Astrocyte of the cerebellum (primary cell): Measurements from ENCODE around the gene WDR18.

ENCODE experiments used
- DNase-seq: peaks from one replicate; pipeline ENCODE4 v3.0.0-alpha.2; 2011; ENCODE audit warnings: low read depth
- H3K4me3 ChIP-seq: 2 replicates; pipeline ENCODE4 v1.5.1; 2011; ENCODE audit warnings: mild to moderate bottlenecking, low read depth, low read length, moderate library complexity
- CTCF ChIP-seq: IDR thresholded peaks from 2 replicates; pipeline ENCODE4 v1.5.1; 2012; ENCODE audit warnings: low read length, low read depth, moderate library complexity, mild to moderate bottlenecking; ENCODE audit errors: missing control alignments
- in situ Hi-C: cut with HindIII; loops from 2 replicates; pipeline ENCODE4 v1.10.0; 2017; ENCODE audit warnings: low sequenced_read_pairs

WDR18 gene

DNA sequence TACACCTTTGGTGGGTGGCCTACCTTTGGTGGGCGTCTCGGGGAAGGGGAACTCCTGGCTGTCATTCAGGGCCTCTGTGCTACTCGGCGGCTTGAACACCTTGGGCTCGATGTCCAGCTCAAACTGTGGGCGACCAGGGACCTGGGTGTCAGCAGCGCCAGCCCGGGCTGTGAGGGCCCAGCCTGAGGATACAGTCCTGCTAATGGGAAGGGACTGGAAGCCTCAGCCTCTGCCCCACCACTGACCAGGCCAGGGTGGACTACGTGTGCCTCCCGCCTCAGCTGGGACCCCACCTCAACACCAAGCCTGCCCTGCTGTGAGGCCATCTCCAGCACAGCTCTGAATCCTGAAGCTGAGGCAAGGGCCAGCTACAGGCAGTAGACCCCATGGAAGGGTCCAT, 29.1 kb downstream of the WDR18 start:
- DNase-seq: no peak
- in situ Hi-C loops: no loop called here
- TF ChIP-seq CTCF: no peak
- H3K4me3 ChIP-seq: no peak overlapping the region

- in situ Hi-C loops: no loop called here
- no peak for TF ChIP-seq CTCF
- no peak overlapping the region for H3K4me3 ChIP-seq
- no peak for DNase-seq
Measured at GRCh38 chr19:1014161-1015060, 30.3 kb downstream of the WDR18 start.

DNA sequence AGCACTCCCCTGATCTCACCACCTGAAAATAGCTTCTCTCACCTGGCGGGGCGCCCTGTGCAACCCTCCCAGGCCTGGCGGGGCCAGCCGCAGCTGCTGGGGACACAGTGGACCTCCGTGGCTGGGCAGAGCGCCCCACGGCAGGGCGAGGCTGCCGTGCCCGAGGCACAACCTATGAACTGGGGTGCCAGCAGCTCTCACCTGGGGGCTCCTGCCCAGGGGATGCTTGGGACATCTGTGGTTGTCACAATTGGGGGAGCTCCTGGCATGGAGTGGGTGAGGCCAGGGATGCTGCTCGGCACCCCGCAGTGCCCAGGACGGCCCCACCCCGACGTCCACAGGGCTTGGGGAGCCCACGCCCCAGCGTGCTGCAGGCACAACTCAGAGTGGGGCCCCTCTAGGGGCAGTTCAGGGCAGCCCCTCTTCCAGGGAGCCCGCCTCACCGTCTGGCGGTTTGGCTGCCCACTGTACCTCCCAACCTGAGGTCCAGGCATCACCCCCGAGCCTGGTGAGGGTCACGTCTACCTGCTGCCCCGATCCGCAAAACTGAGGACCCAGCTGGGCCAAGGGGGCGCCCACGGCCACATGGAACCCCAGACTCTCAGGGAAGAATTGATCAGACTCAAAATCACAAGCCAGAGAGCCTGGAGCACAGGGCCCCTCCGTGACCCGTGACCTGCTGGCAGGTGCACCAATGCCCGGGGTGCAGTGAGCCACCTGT, 31.1 kb downstream of the WDR18 start:
- in situ Hi-C loops: no loop called here
- DNase-seq: no peak
- H3K4me3 ChIP-seq: no peak overlapping the region
- no peak for TF ChIP-seq CTCF

DNA sequence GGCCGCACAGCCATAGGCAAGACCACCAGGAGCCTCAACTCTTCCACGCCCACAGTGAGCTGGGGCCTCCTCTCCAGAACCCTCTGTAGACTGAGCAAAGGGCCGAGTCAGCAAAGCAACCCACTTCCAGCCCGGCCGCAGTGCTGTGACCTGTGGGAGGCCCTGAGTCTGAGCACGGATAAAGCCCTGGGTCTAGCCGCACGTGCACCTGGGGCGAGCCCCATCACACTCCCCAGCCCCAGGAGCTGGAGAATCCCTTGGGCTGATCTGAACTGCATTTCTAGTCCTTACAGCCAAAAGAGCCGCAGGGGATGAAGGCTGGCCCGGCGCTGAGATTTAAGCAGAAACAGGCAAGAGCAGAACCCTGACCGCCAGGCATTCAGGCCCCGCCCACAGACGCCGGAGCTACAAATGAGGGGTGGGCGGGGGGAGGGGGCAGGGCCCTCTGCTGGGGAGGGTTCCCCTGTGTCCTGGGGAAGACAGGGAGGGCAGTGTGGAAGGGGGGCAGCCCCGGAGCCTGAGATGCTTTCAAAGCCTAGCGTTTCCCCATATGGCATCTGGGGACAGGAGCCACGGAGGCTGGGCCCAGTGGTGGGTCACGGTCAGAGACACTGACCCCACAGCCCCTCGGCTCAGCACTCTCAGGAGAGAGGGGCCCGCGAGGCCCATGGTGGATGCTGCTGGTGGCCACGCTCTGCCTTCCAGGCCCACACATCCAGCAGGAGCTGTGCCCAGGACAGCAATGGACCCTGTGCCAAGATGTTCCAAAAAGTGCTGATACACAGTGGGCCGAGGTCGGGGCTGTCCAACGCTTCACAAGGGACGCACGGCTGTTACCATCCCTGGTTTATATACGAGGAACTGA, 31.9 kb downstream of the WDR18 start:
- in situ Hi-C loops: no loop called here
- DNase-seq: no peak
- TF ChIP-seq CTCF: no peak
- H3K4me3 ChIP-seq: no peak overlapping the region

DNA sequence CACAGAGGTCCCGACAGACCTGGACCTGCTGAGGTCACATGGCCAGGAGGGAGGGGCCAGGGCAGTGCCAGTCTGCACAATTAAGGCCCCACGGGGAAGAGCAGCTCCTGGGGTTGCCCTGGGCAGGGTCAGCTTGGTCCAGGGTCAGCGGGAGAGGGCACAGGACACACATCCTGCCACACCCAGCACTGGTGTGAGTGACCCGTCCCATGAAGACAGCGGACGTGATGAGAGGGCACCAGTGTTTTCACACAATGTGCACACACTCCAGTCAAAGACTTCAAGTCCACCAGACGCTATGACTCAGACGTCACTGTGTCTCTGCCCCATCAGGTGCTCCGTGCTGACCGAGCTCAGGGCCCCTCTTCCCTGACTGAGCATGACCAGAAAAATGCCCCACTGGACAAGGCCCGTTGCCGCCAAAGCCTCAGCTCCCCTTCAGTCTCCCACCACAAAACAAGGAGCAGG, 32.5 kb downstream of the WDR18 start:
- no peak for TF ChIP-seq CTCF
- DNase-seq: no peak
- no peak overlapping the region for H3K4me3 ChIP-seq
- in situ Hi-C loops: no loop called here

DNA sequence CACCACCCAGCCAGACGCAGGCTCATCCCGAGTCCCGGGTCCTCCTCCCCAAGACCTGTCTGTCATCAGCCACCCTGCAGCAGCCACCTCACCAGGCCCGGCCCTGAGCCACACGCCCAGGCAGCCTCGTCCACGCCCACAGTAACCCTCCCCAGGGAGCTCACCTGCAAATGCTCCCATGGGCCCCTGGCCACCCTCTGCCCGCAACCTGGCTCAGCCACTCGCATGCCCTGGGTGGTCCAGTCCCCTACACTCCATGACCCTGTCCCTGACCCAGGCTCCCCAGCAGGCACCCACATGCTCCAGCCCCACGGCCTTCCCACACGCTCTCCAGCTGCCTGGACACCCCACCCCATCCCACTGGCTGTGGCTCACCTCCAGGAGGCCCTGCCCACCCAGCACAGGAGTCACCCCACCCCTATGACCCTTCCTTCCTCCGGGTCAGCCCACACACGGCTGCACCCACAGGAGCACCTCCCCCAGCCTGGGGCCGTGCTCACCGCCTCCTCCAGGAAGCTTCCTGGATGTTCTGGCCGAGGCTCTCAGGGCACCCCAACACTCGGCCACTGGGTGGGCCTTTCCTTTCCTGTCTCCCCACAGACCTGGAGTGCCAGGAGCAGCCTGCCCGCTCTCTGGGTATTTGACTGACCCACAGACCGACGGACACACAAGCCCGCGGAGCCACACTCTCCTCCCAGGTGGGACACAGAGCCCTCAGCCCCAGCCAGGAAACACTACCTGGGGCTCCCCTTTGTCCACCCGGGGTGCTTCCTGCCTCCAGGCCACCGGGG, 33.2 kb downstream of the WDR18 start:
- no peak for DNase-seq
- no peak overlapping the region for H3K4me3 ChIP-seq
- in situ Hi-C loops: no loop called here
- no peak for TF ChIP-seq CTCF
